Glutamatergic neuron (in vitro differentiated cells): Measurements from ENCODE around the gene PDRG1. TPM values are rescaled to one million over a fixed set of nuclear protein-coding genes. Genes with fewer than 3 reads are reported as not detected.

Experiments
- DNase-seq: peaks from one replicate; pipeline ENCODE4 v3.0.0; 2022
- H3K27ac Mint-ChIP-seq: one replicate; pipeline ENCODE4 v1.8.0; 2020; ENCODE audit warnings: mild to moderate bottlenecking, mixed read lengths, inconsistent platforms; ENCODE audit not compliant: unreplicated experiment
- H3K27me3 Mint-ChIP-seq: one replicate; pipeline ENCODE4 v1.8.0; 2020; ENCODE audit warnings: mild to moderate bottlenecking, moderate library complexity, mixed read lengths, inconsistent platforms; ENCODE audit not compliant: unreplicated experiment
- H3K36me3 Mint-ChIP-seq: one replicate; pipeline ENCODE4 v1.8.0; 2020; ENCODE audit warnings: mild to moderate bottlenecking, mixed read lengths, inconsistent platforms; ENCODE audit not compliant: unreplicated experiment
- H3K4me1 Mint-ChIP-seq: one replicate; pipeline ENCODE4 v1.8.0; 2020; ENCODE audit warnings: mild to moderate bottlenecking, low read depth, mixed read lengths, inconsistent platforms; ENCODE audit not compliant: unreplicated experiment
- H3K4me3 Mint-ChIP-seq: one replicate; pipeline ENCODE4 v1.8.0; 2020; ENCODE audit warnings: mild to moderate bottlenecking, mixed read lengths, inconsistent platforms; ENCODE audit not compliant: unreplicated experiment
- H3K9me3 Mint-ChIP-seq: one replicate; pipeline ENCODE4 v1.8.0; 2020; ENCODE audit warnings: mild to moderate bottlenecking, moderate library complexity, mixed read lengths, inconsistent platforms; ENCODE audit not compliant: unreplicated experiment
- total RNA-seq: library from RNA; stranded (reverse); fragmentation: NEBNext Ultra II Directional; extraction: Animal tissue kit (Norgen Biotek cat#: 25700); gene quantifications from one replicate; pipeline ENCODE4 v1.2.1, GENCODE V29; 2021; ENCODE audit not compliant: unreplicated experiment
- TF ChIP-seq, protein P1 (sequence below): fragments of 200-600 bp; sonication (generic); IDR thresholded peaks from one replicate; pipeline ENCODE4 v1.5.0; 2021; ENCODE audit not compliant: partially characterized antibody, unreplicated experiment

The PDRG1 gene
- total RNA-seq, 1 donor from 2014 or later = 69.5 TPM

DNA sequence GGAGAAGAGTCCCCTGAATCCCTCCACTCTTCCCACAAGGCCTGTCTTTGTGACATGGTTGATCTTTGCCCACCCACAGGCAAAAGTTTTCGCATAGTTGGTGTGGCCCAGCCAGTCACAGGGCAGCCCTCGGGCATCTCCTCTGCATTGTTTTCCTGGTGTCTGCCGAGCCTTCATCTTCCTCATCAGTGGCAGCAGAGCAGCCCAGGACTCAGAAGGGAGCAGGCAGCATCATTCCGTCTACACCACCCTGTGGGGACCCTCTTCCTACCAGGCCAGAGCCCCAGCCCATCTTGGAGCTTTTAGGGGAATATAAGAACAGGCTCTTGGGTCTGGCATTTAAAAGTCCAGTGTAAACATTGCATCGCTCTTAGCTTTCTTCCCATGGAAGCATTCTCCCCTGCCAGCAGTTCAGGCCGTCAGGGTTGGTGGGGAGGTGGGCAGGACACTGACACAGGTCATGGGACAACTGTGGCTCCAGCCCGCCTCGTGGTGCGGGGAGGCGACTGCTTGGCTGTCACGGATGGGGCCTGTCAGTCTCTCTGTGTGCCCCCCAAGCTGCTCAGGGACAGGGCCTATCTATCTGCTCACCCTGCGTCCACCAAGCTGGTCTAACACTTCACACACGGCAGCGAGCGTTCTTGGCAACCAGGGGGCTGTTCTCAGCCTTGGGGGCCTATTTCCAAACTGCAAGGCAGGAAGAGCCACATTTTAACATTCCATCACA, 38.3 kb downstream of the PDRG1 start:
- no peak overlapping the region for H3K27ac Mint-ChIP-seq
- peaks cover 3% of the 10 kb centered on the region for H3K4me1 Mint-ChIP-seq
- no peak for DNase-seq
- H3K27me3 Mint-ChIP-seq = peaks cover 7% of the 10 kb centered on the region
- H3K4me3 Mint-ChIP-seq = no peak overlapping the region
- H3K36me3 Mint-ChIP-seq = peaks cover 4% of the 10 kb centered on the region
- peaks cover 7% of the 10 kb centered on the region for H3K9me3 Mint-ChIP-seq
- TF ChIP-seq, protein P1, sequence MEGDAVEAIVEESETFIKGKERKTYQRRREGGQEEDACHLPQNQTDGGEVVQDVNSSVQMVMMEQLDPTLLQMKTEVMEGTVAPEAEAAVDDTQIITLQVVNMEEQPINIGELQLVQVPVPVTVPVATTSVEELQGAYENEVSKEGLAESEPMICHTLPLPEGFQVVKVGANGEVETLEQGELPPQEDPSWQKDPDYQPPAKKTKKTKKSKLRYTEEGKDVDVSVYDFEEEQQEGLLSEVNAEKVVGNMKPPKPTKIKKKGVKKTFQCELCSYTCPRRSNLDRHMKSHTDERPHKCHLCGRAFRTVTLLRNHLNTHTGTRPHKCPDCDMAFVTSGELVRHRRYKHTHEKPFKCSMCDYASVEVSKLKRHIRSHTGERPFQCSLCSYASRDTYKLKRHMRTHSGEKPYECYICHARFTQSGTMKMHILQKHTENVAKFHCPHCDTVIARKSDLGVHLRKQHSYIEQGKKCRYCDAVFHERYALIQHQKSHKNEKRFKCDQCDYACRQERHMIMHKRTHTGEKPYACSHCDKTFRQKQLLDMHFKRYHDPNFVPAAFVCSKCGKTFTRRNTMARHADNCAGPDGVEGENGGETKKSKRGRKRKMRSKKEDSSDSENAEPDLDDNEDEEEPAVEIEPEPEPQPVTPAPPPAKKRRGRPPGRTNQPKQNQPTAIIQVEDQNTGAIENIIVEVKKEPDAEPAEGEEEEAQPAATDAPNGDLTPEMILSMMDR = no peak

- Mint-ChIP-seq H3K9me3 (peaks cover 9% of the 10 kb centered on the region), H3K27ac (no peak overlapping the region), H3K36me3 (peaks cover 4% of the 10 kb centered on the region), H3K27me3 (peaks cover 11% of the 10 kb centered on the region), H3K4me1 (peaks cover 3% of the 10 kb centered on the region), H3K4me3 (no peak overlapping the region)
- TF ChIP-seq, protein P1 = no peak
- no peak for DNase-seq
Measured at GRCh38 chr20:31910071-31910803, 41.6 kb downstream of the PDRG1 start.

GRCh38 chr20:31909253-31910070, 42.4 kb downstream of the PDRG1 start:
- peaks cover 9% of the 10 kb centered on the region for H3K9me3 Mint-ChIP-seq
- DNase-seq = no peak
- H3K27ac Mint-ChIP-seq = no peak overlapping the region
- TF ChIP-seq, protein P1 = no peak
- H3K4me3 Mint-ChIP-seq = no peak overlapping the region
- peaks cover 11% of the 10 kb centered on the region for H3K27me3 Mint-ChIP-seq
- H3K36me3 Mint-ChIP-seq = peaks cover 4% of the 10 kb centered on the region
- peaks cover 3% of the 10 kb centered on the region for H3K4me1 Mint-ChIP-seq

DNA sequence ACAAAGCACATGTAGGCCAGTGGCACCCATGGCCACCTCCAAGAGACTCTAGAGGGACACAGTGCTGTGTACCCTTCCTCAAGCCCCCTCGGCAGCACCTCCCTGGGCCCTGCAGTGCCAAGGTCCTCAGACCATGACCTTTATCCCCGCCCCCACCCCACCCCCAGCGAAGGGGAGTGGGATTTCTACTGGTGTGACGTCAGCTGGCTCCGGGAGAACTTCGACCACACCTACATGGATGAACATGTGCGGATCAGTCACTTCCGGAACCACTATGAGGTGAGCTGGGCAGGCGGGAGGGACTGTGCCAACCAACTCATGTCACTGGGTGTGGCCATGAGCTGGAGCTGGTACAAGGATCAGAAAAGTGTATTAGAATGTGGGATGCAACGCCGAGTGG, 43.4 kb downstream of the PDRG1 start:
- H3K27me3 Mint-ChIP-seq = peaks cover 14% of the 10 kb centered on the region
- TF ChIP-seq, protein P1 = no peak
- no peak overlapping the region for H3K27ac Mint-ChIP-seq
- peaks cover 4% of the 10 kb centered on the region for H3K36me3 Mint-ChIP-seq
- no peak overlapping the region for H3K4me3 Mint-ChIP-seq
- peaks cover 3% of the 10 kb centered on the region for H3K4me1 Mint-ChIP-seq
- no peak for DNase-seq
- peaks cover 9% of the 10 kb centered on the region for H3K9me3 Mint-ChIP-seq
